Measurements from ENCODE around the gene C1QC. TPM values are rescaled to one million over a fixed set of nuclear protein-coding genes. Genes with fewer than 3 reads are reported as not detected.

Gene C1QC
- total RNA-seq, 1 experiment from 2014 or later: not detected

DNA sequence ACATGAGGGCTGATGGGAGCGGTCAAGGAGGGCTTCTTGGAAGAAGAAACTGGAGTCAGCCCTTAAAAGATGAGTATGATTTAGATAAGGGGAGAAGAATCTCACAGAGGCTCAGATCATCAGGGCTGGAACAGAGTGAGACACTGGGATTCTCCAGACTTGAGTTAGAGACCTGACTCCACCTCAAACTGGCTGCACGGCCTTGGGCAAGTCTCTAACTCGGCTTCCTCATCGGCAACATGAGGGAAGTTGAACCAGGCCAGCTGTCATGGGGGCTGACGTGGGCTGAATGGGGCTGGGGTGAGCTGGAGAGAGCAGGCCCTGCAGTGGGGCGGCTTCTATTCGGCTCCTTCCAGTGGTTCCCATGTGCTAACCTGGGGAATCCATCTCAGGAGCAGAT is 2.5 kb downstream of the C1QC start:
- no peak overlapping the region for H3K4me3 Mint-ChIP-seq
- peaks cover 16% of the 10 kb centered on the region for H3K27me3 Mint-ChIP-seq (ENCODE audit: low read depth)
- Histone ChIP-seq H2AFZ (ENCODE audit: low read length) (no peak overlapping the region), H2BK20ac (ENCODE audit: low read depth, low read length, poor library complexity, severe bottlenecking) (no peak overlapping the region), H3K18ac (ENCODE audit: insufficient read length, low read depth, low read length) (no peak overlapping the region), H3K9ac (ENCODE audit: extremely low read depth, insufficient read length, low read length) (no peak overlapping the region), H3T11ph (ENCODE audit: low read length) (no peak overlapping the region), H4K5ac (ENCODE audit: insufficient read length, low read depth, low read length) (no peak overlapping the region), H2BK5ac (ENCODE audit: insufficient read length, low read length) (no peak overlapping the region), H3K14ac (ENCODE audit: insufficient read depth, low read length) (no peak overlapping the region), H3K4ac (ENCODE audit: low read depth, low read length) (no peak overlapping the region), H3K56ac (ENCODE audit: insufficient read length, low read depth, low read length) (no peak overlapping the region), H3K4me1 (ENCODE audit: insufficient read depth, low read length) (no peaks in the 10 kb centered on the region), H3K23ac (ENCODE audit: insufficient read length, low read depth, low read length) (no peak overlapping the region), H3K27me3 (ENCODE audit: insufficient read depth, low read length) (no peaks in the 10 kb centered on the region), H3K79me2 (ENCODE audit: insufficient read depth, low read length) (no peaks in the 10 kb centered on the region), H3K27ac (ENCODE audit: insufficient read length, low read depth, low read length) (no peak overlapping the region), H2BK120ac (ENCODE audit: low read depth, low read length, poor library complexity, severe bottlenecking) (no peak overlapping the region), H3K23me2 (ENCODE audit: insufficient read length, low read depth, low read length, poor library complexity, severe bottlenecking) (no peaks in the 10 kb centered on the region), H4K8ac (replicated peaks; ENCODE audit: insufficient read length, low read depth, low read length) (no peak overlapping the region), H2BK15ac (ENCODE audit: low read depth, low read length) (no peak overlapping the region), H4K20me1 (ENCODE audit: control insufficient read depth, insufficient read depth, insufficient read length) (no peaks in the 10 kb centered on the region), H3K9me3 (ENCODE audit: control insufficient read depth, low read depth, low read length) (no peaks in the 10 kb centered on the region), H3K79me1 (ENCODE audit: insufficient read depth, low read depth, low read length, poor library complexity, severe bottlenecking) (no peaks in the 10 kb centered on the region), H4K91ac (ENCODE audit: insufficient read length, low read depth, low read length) (no peak overlapping the region), H2BK12ac (ENCODE audit: insufficient read length, low read depth, low read length) (no peak overlapping the region), H3K4me2 (ENCODE audit: insufficient read depth, insufficient read length, low read length) (no peak overlapping the region), H2AK5ac (ENCODE audit: insufficient read length, low read length) (no peak overlapping the region)
- no peaks in the 10 kb centered on the region for H3K4me1 Mint-ChIP-seq
- H3K9me3 Mint-ChIP-seq: no peaks in the 10 kb centered on the region
- H3K36me3 Mint-ChIP-seq (ENCODE audit: insufficient read depth in 1 of 3, low read depth in 3 of 3): no peaks in the 10 kb centered on the region
- WGBS (ENCODE audit: extremely low coverage, insufficient read length, low lambda C conversion rate): no CpG with 5 or more reads among the region's 7 CpGs
- peak overlapping the region in 1 of 3 experiments; percentile 7; a peak in 1 of 7 replicates for H3K27ac Mint-ChIP-seq
- TF ChIP-seq, protein P1, sequence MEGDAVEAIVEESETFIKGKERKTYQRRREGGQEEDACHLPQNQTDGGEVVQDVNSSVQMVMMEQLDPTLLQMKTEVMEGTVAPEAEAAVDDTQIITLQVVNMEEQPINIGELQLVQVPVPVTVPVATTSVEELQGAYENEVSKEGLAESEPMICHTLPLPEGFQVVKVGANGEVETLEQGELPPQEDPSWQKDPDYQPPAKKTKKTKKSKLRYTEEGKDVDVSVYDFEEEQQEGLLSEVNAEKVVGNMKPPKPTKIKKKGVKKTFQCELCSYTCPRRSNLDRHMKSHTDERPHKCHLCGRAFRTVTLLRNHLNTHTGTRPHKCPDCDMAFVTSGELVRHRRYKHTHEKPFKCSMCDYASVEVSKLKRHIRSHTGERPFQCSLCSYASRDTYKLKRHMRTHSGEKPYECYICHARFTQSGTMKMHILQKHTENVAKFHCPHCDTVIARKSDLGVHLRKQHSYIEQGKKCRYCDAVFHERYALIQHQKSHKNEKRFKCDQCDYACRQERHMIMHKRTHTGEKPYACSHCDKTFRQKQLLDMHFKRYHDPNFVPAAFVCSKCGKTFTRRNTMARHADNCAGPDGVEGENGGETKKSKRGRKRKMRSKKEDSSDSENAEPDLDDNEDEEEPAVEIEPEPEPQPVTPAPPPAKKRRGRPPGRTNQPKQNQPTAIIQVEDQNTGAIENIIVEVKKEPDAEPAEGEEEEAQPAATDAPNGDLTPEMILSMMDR (conservative IDR thresholded peaks at IDR 0.05): no peak
- DNase-seq: no peak

Data from H9 (cell line).